CD4-positive, alpha-beta T cell treated with Interleukin-15 for 4 hours (primary cell): Measurements from ENCODE around the gene RAB22A.

ENCODE experiments used
- DNase-seq: peaks from one replicate; pipeline ENCODE4 v3.0.0-alpha.2; 2020; ENCODE audit warnings: low spot score

The RAB22A gene

DNA sequence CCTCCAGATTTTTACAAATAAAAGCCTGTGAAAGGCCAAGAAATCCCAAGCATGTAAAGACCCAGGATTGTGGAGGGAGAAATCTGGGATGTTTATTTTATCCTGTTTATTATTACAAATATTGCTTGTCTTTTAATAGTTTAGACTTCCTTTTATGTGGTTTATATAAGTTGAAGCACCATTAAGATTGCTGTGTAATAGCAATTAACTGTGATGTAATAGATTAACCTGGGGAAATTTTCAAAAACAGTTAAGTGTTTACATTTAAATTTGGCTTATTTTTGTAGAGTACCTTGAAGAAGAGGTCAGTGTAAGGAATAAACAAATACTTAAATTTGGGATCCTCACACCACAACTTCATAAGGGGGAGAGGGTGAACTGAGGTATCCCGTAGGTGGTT is 106.5 kb downstream of the RAB22A start:
- DNase-seq = no peak

DNA sequence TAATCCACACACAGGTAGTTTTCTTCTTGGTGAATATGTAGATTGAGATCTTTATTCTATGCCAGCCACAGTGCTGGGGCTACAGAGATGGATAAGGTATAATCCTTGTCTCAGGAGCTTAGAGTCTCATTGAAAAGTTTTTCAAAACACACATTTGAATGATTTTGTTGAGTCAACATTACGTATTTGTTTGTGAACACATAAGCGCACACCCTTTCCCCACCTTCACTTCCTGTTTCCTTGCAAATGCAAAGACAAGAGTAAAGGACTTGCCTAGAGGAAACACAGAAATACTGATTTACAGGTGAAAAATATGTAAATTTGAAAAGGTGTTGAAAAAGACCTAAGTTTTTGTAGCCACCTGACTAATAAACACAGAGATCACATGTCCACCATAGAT is 107.3 kb downstream of the RAB22A start:
- DNase-seq = peak; percentile 22
